ENCODE results near the gene ZNHIT1. TPM values are rescaled to one million over a fixed set of nuclear protein-coding genes. Genes with fewer than 3 reads are reported as not detected.

ZNHIT1 gene
- total RNA-seq, 1 donor from 2014 or later, result 115 TPM

- peaks cover 9% of the 10 kb centered on the region for H3K4me1 ChIP-seq (ENCODE audit: insufficient read depth, low read length)
- peak overlapping the region; percentile 86 for H3K27ac ChIP-seq (ENCODE audit: low read depth, low read length)
- peaks cover 5% of the 10 kb centered on the region for H3K36me3 Mint-ChIP-seq (ENCODE audit: low read depth, unreplicated experiment)
- H3K79me2 ChIP-seq (ENCODE audit: insufficient read depth, low read length), result peaks cover 73% of the 10 kb centered on the region
- no peaks in the 10 kb centered on the region for H3K27me3 ChIP-seq (ENCODE audit: insufficient read depth, low read length)
- no peak for TF ChIP-seq EZH2 (IDR thresholded peaks at IDR 0.05; ENCODE audit: insufficient read depth, low read length)
- TF ChIP-seq CTCF (IDR thresholded peaks at IDR 0.05; ENCODE audit: insufficient read depth, low read depth, low read length), result no peak
- H3K9me3 ChIP-seq (ENCODE audit: insufficient read depth, low read depth, low read length), result no peaks in the 10 kb centered on the region
- H3K4me3 Mint-ChIP-seq (ENCODE audit: unreplicated experiment), result peak overlapping the region; percentile 91
- peaks cover 9% of the 10 kb centered on the region for H3K4me1 Mint-ChIP-seq (ENCODE audit: low read depth, unreplicated experiment)
- no peaks in the 10 kb centered on the region for H3K27me3 Mint-ChIP-seq (ENCODE audit: low read depth, unreplicated experiment)
- H3K4me3 ChIP-seq (ENCODE audit: insufficient read depth, low read depth, low read length), result peak overlapping the region; percentile 91
- peaks cover 30% of the 10 kb centered on the region for H4K20me1 ChIP-seq (ENCODE audit: insufficient read depth, low read length)
- DNase-seq (ENCODE audit: low read depth) (no peak), FAIRE-seq (no peak)
- H3K36me3 ChIP-seq (ENCODE audit: insufficient read depth, low read length), result peaks cover 5% of the 10 kb centered on the region
- H3K27ac Mint-ChIP-seq (ENCODE audit: unreplicated experiment), result peak overlapping the region; percentile 89
- H2AFZ ChIP-seq (ENCODE audit: low read depth, low read length), result peak overlapping the region; percentile 95
- no peaks in the 10 kb centered on the region for H3K9me3 Mint-ChIP-seq (ENCODE audit: unreplicated experiment)
- peak overlapping the region; percentile 97 for H3K4me2 ChIP-seq (ENCODE audit: low read length)
- H3K9ac ChIP-seq (ENCODE audit: low read length), result peak overlapping the region; percentile 93
Observed at GRCh38 chr7:101245147-101245668, 27.2 kb downstream of the ZNHIT1 start.

- no peak overlapping the region for H3K27ac Mint-ChIP-seq (ENCODE audit: unreplicated experiment)
- Histone ChIP-seq H3K4me2 (ENCODE audit: low read length) (no peak overlapping the region), H3K27ac (ENCODE audit: low read depth, low read length) (no peak overlapping the region), H3K9me3 (ENCODE audit: insufficient read depth, low read depth, low read length) (no peaks in the 10 kb centered on the region), H2AFZ (ENCODE audit: low read depth, low read length) (no peak overlapping the region), H3K79me2 (ENCODE audit: insufficient read depth, low read length) (peaks cover 69% of the 10 kb centered on the region), H3K9ac (ENCODE audit: low read length) (no peak overlapping the region), H3K27me3 (ENCODE audit: insufficient read depth, low read length) (no peaks in the 10 kb centered on the region), H3K4me3 (ENCODE audit: insufficient read depth, low read depth, low read length) (no peak overlapping the region), H4K20me1 (ENCODE audit: insufficient read depth, low read length) (peaks cover 21% of the 10 kb centered on the region), H3K4me1 (ENCODE audit: insufficient read depth, low read length) (peaks cover 13% of the 10 kb centered on the region), H3K36me3 (ENCODE audit: insufficient read depth, low read length) (peaks cover 2% of the 10 kb centered on the region)
- no peak for FAIRE-seq
- H3K36me3 Mint-ChIP-seq (ENCODE audit: low read depth, unreplicated experiment), result peaks cover 6% of the 10 kb centered on the region
- TF ChIP-seq EZH2 (IDR thresholded peaks at IDR 0.05; ENCODE audit: insufficient read depth, low read length), result no peak
- TF ChIP-seq CTCF (IDR thresholded peaks at IDR 0.05; ENCODE audit: insufficient read depth, low read depth, low read length), result no peak
- no peak overlapping the region for H3K4me3 Mint-ChIP-seq (ENCODE audit: unreplicated experiment)
- no peak for DNase-seq (ENCODE audit: low read depth)
- peaks cover 4% of the 10 kb centered on the region for H3K9me3 Mint-ChIP-seq (ENCODE audit: unreplicated experiment)
- peaks cover 18% of the 10 kb centered on the region for H3K4me1 Mint-ChIP-seq (ENCODE audit: low read depth, unreplicated experiment)
- H3K27me3 Mint-ChIP-seq (ENCODE audit: low read depth, unreplicated experiment), result no peaks in the 10 kb centered on the region
Observed at GRCh38 chr7:101248276-101248675, 30.3 kb downstream of the ZNHIT1 start.

DNA sequence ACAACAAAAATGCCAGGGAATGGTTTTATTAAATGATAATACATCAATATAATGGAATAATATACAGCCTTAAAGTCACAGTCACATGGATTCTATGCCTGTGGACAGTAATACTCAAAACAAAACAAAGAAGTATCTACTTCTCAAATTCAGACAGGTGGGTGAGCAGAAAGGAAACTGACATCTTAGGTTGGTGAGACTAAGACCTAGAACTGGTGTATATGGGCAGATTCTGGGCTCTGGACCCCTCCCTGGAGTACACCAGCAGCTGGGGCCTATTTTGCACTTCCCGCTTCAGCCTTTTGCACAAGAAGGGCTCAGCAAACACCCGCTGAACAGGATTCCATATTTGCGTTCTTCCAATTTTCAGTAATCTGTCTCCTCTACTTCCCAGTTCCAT is 32.4 kb downstream of the ZNHIT1 start:
- Histone ChIP-seq H3K9me3 (ENCODE audit: insufficient read depth, low read depth, low read length) (no peaks in the 10 kb centered on the region), H2AFZ (ENCODE audit: low read depth, low read length) (no peak overlapping the region), H4K20me1 (ENCODE audit: insufficient read depth, low read length) (peaks cover 13% of the 10 kb centered on the region), H3K79me2 (ENCODE audit: insufficient read depth, low read length) (peaks cover 58% of the 10 kb centered on the region), H3K4me1 (ENCODE audit: insufficient read depth, low read length) (peaks cover 5% of the 10 kb centered on the region), H3K9ac (ENCODE audit: low read length) (no peak overlapping the region), H3K4me3 (ENCODE audit: insufficient read depth, low read depth, low read length) (no peak overlapping the region), H3K27me3 (ENCODE audit: insufficient read depth, low read length) (no peaks in the 10 kb centered on the region), H3K4me2 (ENCODE audit: low read length) (peak overlapping the region; percentile 87), H3K27ac (ENCODE audit: low read depth, low read length) (no peak overlapping the region), H3K36me3 (ENCODE audit: insufficient read depth, low read length) (peaks cover 2% of the 10 kb centered on the region)
- FAIRE-seq (no peak), DNase-seq (ENCODE audit: low read depth) (no peak)
- Mint-ChIP-seq H3K4me1 (ENCODE audit: low read depth, unreplicated experiment) (peaks cover 12% of the 10 kb centered on the region), H3K4me3 (ENCODE audit: unreplicated experiment) (peak overlapping the region; percentile 96), H3K27ac (ENCODE audit: unreplicated experiment) (peak overlapping the region; percentile 69), H3K9me3 (ENCODE audit: unreplicated experiment) (peaks cover 4% of the 10 kb centered on the region), H3K27me3 (ENCODE audit: low read depth, unreplicated experiment) (no peaks in the 10 kb centered on the region), H3K36me3 (ENCODE audit: low read depth, unreplicated experiment) (peaks cover 6% of the 10 kb centered on the region)
- TF ChIP-seq EZH2 (IDR thresholded peaks at IDR 0.05; ENCODE audit: insufficient read depth, low read length), result no peak
- TF ChIP-seq CTCF (IDR thresholded peaks at IDR 0.05; ENCODE audit: insufficient read depth, low read depth, low read length), result no peak
